ENCODE data around the gene PTPRJ.

The PTPRJ gene

GRCh38 chr11:48041877-48042695 lies 61.7 kb downstream of the PTPRJ start:
- no peak for DNase-seq

GRCh38 chr11:48043111-48043990 lies 63.0 kb downstream of the PTPRJ start:
- no peak for DNase-seq

GRCh38 chr11:48043991-48044512 lies 63.7 kb downstream of the PTPRJ start:
- no peak for DNase-seq

- no peak for DNase-seq
Measured at GRCh38 chr11:48044577-48044976, 64.2 kb downstream of the PTPRJ start.

- DNase-seq, result no peak
Measured at GRCh38 chr11:48045536-48045935, 65.2 kb downstream of the PTPRJ start.

- DNase-seq, result no peak
Measured at GRCh38 chr11:48047616-48048015, 67.3 kb downstream of the PTPRJ start.

GRCh38 chr11:48049036-48049435 lies 68.7 kb downstream of the PTPRJ start:
- no peak for DNase-seq

- no peak for DNase-seq
Measured at GRCh38 chr11:48050304-48050703, 69.9 kb downstream of the PTPRJ start.

GRCh38 chr11:48051217-48051830 lies 71.0 kb downstream of the PTPRJ start:
- DNase-seq, result no peak

- no peak for DNase-seq
Measured at GRCh38 chr11:48052183-48053044, 72.1 kb downstream of the PTPRJ start.

- DNase-seq, result no peak
Measured at GRCh38 chr11:48054994-48055291, 74.6 kb downstream of the PTPRJ start.

- peak in 1 of 4 experiments; percentile 10 for DNase-seq
Measured at GRCh38 chr11:48055292-48056132, 75.2 kb downstream of the PTPRJ start.

GRCh38 chr11:48056325-48057183 lies 76.2 kb downstream of the PTPRJ start:
- DNase-seq, result no peak

GRCh38 chr11:48058064-48058463 lies 77.7 kb downstream of the PTPRJ start:
- DNase-seq, result no peak

- no peak for DNase-seq
Measured at GRCh38 chr11:48058788-48059187, 78.4 kb downstream of the PTPRJ start.

- no peak for DNase-seq
Measured at GRCh38 chr11:48062649-48063048, 82.3 kb downstream of the PTPRJ start.

- DNase-seq, result no peak
Measured at GRCh38 chr11:48063424-48063978, 83.1 kb downstream of the PTPRJ start.

GRCh38 chr11:48064306-48064705 lies 83.9 kb downstream of the PTPRJ start:
- DNase-seq, result no peak

GRCh38 chr11:48066881-48067800 lies 86.8 kb downstream of the PTPRJ start:
- no peak for DNase-seq
